IMR-90 (cell line): Measurements from ENCODE around the gene GSTO1. TPM values are rescaled to one million over a fixed set of nuclear protein-coding genes. Genes with fewer than 3 reads are reported as not detected.

Source experiments
- ATAC-seq: fragments of 200-7000 bp; cut with Tn5 transposase; 2 replicates; pipeline ENCODE4 v1.9.1; 2020; ENCODE audit warnings: low read depth, mild to moderate bottlenecking, moderate library complexity
- BruUV-seq: library from RNA; stranded (reverse); fragments of 400-500 nt; replicated peaks from 2 replicates; lab custom pipeline; 2021; lab: Mats Ljungman, UMichigan
- CTCF ChIA-PET: fragments of 300-600 bp; formaldehyde crosslinking; extraction: SDS; loops from one replicate; lab custom pipeline; 2021; ENCODE audit warnings: antibody characterized with exemption; lab: Yijun Ruan, JAX
- POLR2A ChIA-PET: fragments of 300-600 bp; sonication (Branson Sonifier 250); formaldehyde crosslinking; loops from one replicate; lab custom pipeline; 2022; ENCODE audit warnings: antibody characterized with exemption; ENCODE audit not compliant: unreplicated experiment; lab: Charles Lee
- DNase-seq: peaks from one replicate; pipeline ENCODE4 v3.0.0; 2013
- H2AFZ ChIP-seq: replicated peaks from 2 replicates; pipeline ENCODE3; 2013; ENCODE audit warnings: low read length, mild to moderate bottlenecking; ENCODE audit not compliant: poor library complexity
- H2AK5ac ChIP-seq: 2 replicates; pipeline ENCODE4 v1.6.1; 2013; ENCODE audit warnings: low read depth, low read length, inconsistent platforms
- H2AK9ac ChIP-seq: replicated peaks from 2 replicates; pipeline ENCODE3; 2013; ENCODE audit warnings: mild to moderate bottlenecking, low read depth, low read length, moderate library complexity; ENCODE audit not compliant: poor library complexity
- H2BK120ac ChIP-seq: 2 replicates; pipeline ENCODE4 v1.6.1; 2013; ENCODE audit warnings: low read depth, low read length, inconsistent platforms
- H2BK15ac ChIP-seq: 3 replicates; pipeline ENCODE4 v1.6.1; 2013; ENCODE audit warnings: low read depth, low read length, inconsistent platforms
- H2BK20ac ChIP-seq: 2 replicates; pipeline ENCODE4 v1.6.1; 2013; ENCODE audit warnings: low read depth, mild to moderate bottlenecking, inconsistent platforms, low read length, moderate library complexity
- H2BK5ac ChIP-seq: 2 replicates; pipeline ENCODE4 v1.6.1; 2013; ENCODE audit warnings: mild to moderate bottlenecking, low read depth, low read length, inconsistent platforms; ENCODE audit not compliant: poor library complexity, severe bottlenecking
- H3K14ac ChIP-seq: replicated peaks from 2 replicates; pipeline ENCODE4 v1.6.1; 2013; ENCODE audit warnings: low read depth, low read length, inconsistent platforms
- H3K18ac ChIP-seq: 2 replicates; pipeline ENCODE4 v1.6.1; 2013; ENCODE audit warnings: low read depth, low read length, control low read depth
- H3K23ac ChIP-seq: 2 replicates; pipeline ENCODE4 v1.6.1; 2013; ENCODE audit warnings: low read depth, low read length, inconsistent platforms
- H3K27ac ChIP-seq: 2 replicates; pipeline ENCODE4 v1.5.1; 2013; ENCODE audit warnings: mild to moderate bottlenecking, control low read depth, low read length; ENCODE audit not compliant: insufficient read depth
- H3K27me3 ChIP-seq: 2 replicates; pipeline ENCODE4 v1.6.1; 2013; ENCODE audit warnings: low read length; ENCODE audit not compliant: control insufficient read depth, insufficient read depth
- H3K36me3 ChIP-seq: 2 replicates; pipeline ENCODE4 v1.6.1; 2013; ENCODE audit warnings: low read length, mixed read lengths; ENCODE audit not compliant: control insufficient read depth, insufficient read depth
- H3K4ac ChIP-seq: 2 replicates; pipeline ENCODE4 v1.6.1; 2013; ENCODE audit warnings: low read depth, low read length, inconsistent platforms
- H3K4me1 ChIP-seq: 2 replicates; pipeline ENCODE4 v1.6.1; 2013; ENCODE audit warnings: low read length, mixed read lengths; ENCODE audit not compliant: control insufficient read depth, insufficient read depth
- H3K4me2 ChIP-seq: 2 replicates; pipeline ENCODE4 v1.6.1; 2013; ENCODE audit warnings: low read depth, mild to moderate bottlenecking, control low read depth, low read length, moderate library complexity
- H3K4me3 ChIP-seq: 2 replicates; pipeline ENCODE4 v1.5.1; 2013; ENCODE audit warnings: low read depth, mild to moderate bottlenecking, control low read depth, low read length, moderate library complexity; ENCODE audit not compliant: insufficient read depth
- H3K56ac ChIP-seq: 2 replicates; pipeline ENCODE4 v1.6.1; 2013; ENCODE audit warnings: low read length, inconsistent platforms; ENCODE audit not compliant: insufficient read depth; ENCODE audit errors: extremely low read depth
- H3K79me1 ChIP-seq, 2 experiments: 2 replicates each; pipeline ENCODE4 v1.6.1; 2013; ENCODE audit warnings: low read length in 2 of 2, inconsistent platforms in 1 of 2, low read depth in 1 of 2
- H3K9ac ChIP-seq: 2 replicates; pipeline ENCODE4 v1.6.1; 2013; ENCODE audit warnings: low read depth, low read length, control low read depth
- H3K9me1 ChIP-seq: 2 replicates; pipeline ENCODE4 v1.6.1; 2013; ENCODE audit warnings: low read length, inconsistent platforms; ENCODE audit not compliant: insufficient read depth
- H3K9me3 ChIP-seq: 2 replicates; pipeline ENCODE4 v1.6.1; 2013; ENCODE audit warnings: low read length; ENCODE audit not compliant: control insufficient read depth, insufficient read depth
- H4K20me1 ChIP-seq: 2 replicates; pipeline ENCODE4 v1.6.1; 2013; ENCODE audit warnings: low read length, inconsistent platforms; ENCODE audit not compliant: insufficient read depth
- H4K5ac ChIP-seq: 2 replicates; pipeline ENCODE4 v1.6.1; 2013; ENCODE audit warnings: mild to moderate bottlenecking, low read depth, low read length, control low read depth
- H4K8ac ChIP-seq, 2 experiments: 2 replicates each; pipeline ENCODE4 v1.6.1; 2013; ENCODE audit warnings: low read depth in 2 of 2, low read length in 2 of 2, control low read depth in 1 of 2, inconsistent platforms in 1 of 2
- H4K91ac ChIP-seq: 2 replicates; pipeline ENCODE4 v1.6.1; 2013; ENCODE audit warnings: low read depth, low read length, inconsistent platforms; ENCODE audit not compliant: insufficient read depth
- CHD1 ChIP-seq: IDR thresholded peaks from 2 replicates; pipeline ENCODE4 v1.6.1; 2012; ENCODE audit warnings: low read depth, low read length, improper control_type of control experiment
- FOS ChIP-seq: fragments of 150-350 bp; IDR thresholded peaks from 2 replicates; pipeline ENCODE4 v1.6.1; 2016; ENCODE audit warnings: low read depth, low read length
- POLR2A ChIP-seq: IDR thresholded peaks from 2 replicates; pipeline ENCODE4 v1.6.1; 2012; ENCODE audit warnings: mild to moderate bottlenecking, low read depth, low read length
- SMC3 ChIP-seq: fragments of 150-350 bp; IDR thresholded peaks from 2 replicates; pipeline ENCODE4 v1.6.1; 2016; ENCODE audit warnings: low read depth, mild to moderate bottlenecking, antibody characterized with exemption, low read length, moderate library complexity
- WGBS, 2 experiments: methylation state at CpG; one replicate each; pipeline versions ENCODE4 v1.1.5 to v1.1.7; 2013; ENCODE audit warnings: missing lambda C conversion rate in 2 of 2; ENCODE audit not compliant: insufficient read length in 1 of 2; ENCODE audit errors: extremely low coverage in 2 of 2; 5-methylcytosine and 5-hydroxymethylcytosine counted together
- dilution Hi-C: fragments of 300-500 bp; cut with HindIII; formaldehyde crosslinking; loops from one replicate; pipeline ENCODE4 v1.14.3; 2018; ENCODE audit warnings: low sequenced_read_pairs; ENCODE audit not compliant: unreplicated experiment
- in situ Hi-C: fragments of 300-500 bp; cut with MboI; formaldehyde crosslinking; loops from 3 replicates; pipeline ENCODE4 v1.14.3; 2019; ENCODE audit warnings: low sequenced_read_pairs, inconsistent platforms, mixed read lengths
- intact Hi-C: fragments of 100-400 bp; cut with micrococcal nuclease; formaldehyde crosslinking; loops from 2 replicates; pipeline ENCODE4 v1.10.0; 2022
- polyA plus RNA-seq, 3 experiments: library from polyadenylated mRNA; depleted of rRNA; stranded (reverse); fragments of >200 nt; gene quantifications; 2 replicates each; pipeline ENCODE4 v1.2.3, GENCODE V29; 2012; ENCODE audit warnings: low replicate concordance in 1 of 3
- total RNA-seq: library from RNA; depleted of rRNA; stranded (reverse); fragments of >200 nt; gene quantifications from 2 replicates; pipeline ENCODE4 v1.2.3, GENCODE V29; 2012

GSTO1 gene
- total and polyA plus RNA-seq, 2 of the 4 experiments (the other 2 are of a cell fraction), result 186 to 258 TPM

DNA sequence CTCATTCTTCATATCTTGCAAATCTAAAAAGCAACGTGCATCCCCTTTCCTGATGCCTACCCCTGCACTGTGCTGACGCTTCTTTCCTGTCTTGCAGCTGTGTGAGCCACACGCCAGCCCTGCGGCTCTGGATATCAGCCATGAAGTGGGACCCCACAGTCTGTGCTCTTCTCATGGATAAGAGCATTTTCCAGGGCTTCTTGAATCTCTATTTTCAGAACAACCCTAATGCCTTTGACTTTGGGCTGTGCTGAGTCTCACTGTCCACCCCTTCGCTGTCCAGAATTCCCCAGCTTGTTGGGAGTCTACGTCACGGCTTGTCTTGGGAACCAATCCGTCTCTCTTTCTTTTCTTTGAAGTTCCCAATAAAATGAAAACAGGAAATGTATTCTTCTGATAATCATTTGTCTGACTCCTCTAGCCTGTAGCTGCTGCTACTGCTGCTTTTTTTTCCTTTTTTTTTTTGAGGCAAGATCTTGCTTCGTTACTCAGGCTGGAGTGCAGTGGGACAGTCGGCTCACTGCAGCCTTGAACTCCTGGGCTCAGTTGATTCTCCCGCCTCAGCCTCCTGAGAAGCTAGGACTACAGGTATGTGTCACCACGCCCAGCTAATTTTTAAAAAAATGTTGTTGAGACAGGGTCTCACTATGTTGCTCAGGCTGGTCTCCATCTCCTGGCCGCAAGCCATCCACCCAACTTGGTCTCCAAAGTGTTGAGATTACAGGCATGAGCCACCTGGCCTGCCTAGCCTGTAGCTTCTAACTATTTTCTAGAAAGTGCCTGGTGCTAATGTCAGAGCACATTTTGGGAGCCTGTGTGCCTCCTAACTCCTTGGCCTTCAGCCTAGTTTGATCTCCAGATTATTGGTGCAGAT lies 44.6 kb downstream of the GSTO1 start:
- H3K4me3 ChIP-seq, result peak overlapping the region; percentile 13; the same call in 1 of the 2 replicates
- intact Hi-C loops (no loop called here), dilution Hi-C loops (no loop called here), in situ Hi-C loops (no loop called here)
- peak overlapping the region; percentile 80 for H4K91ac ChIP-seq
- peak overlapping the region; percentile 95 for H2BK5ac ChIP-seq
- H3K23ac ChIP-seq, result peak overlapping the region; percentile 91
- 0 out of 2 replicates have a peak, but pooled peaks cover 25% of the 10 kb centered on the region for H3K9me1 ChIP-seq
- H3K4ac ChIP-seq, result peak overlapping the region; percentile 95
- peak overlapping the region; percentile 93 for H3K14ac ChIP-seq
- peak overlapping the region; percentile 94 for H2AK5ac ChIP-seq
- H2AFZ ChIP-seq, result peak overlapping the region; percentile 76
- H2BK20ac ChIP-seq, result peak overlapping the region; percentile 92
- H3K9me3 ChIP-seq, result no peaks in the 10 kb centered on the region
- H3K36me3 ChIP-seq, result no peaks in the 10 kb centered on the region
- peak; percentile 94 for DNase-seq
- peak overlapping the region; percentile 75 for H3K4me2 ChIP-seq
- H3K56ac ChIP-seq, result peak overlapping the region; percentile 81
- H3K9ac ChIP-seq, result peak overlapping the region; percentile 56
- peak overlapping the region; percentile 78 for H3K18ac ChIP-seq
- H3K27ac ChIP-seq, result peak overlapping the region; percentile 84
- peak overlapping the region; percentile 77 for H4K5ac ChIP-seq
- H4K20me1 ChIP-seq, result peaks cover 9% of the 10 kb centered on the region
- 53% methylated on average over 3 of the region's 13 CpGs; no CpG with 5 or more reads in 1 of the 2 experiments for WGBS, 2 experiments
- TF ChIP-seq CHD1 (peak; percentile 54; the same call in 1 of the 2 replicates), POLR2A (peak; percentile 65), SMC3 (no peak), FOS (peak; percentile 11; the same call in 1 of the 2 replicates)
- TSS peak; percentile 79 for BruUV-seq
- H2AK9ac ChIP-seq, result peak overlapping the region; percentile 45
- ChIA-PET CTCF (interaction anchor here (0.6 to 3.0 kb wide), 7 partner anchors 10 to 96 kb away, joined by 3 to 14 read pairs (median 5); no protein-coding TSS in a partner anchor), POLR2A (interaction anchor here (0.6 kb wide), 1 partner anchor 39 kb away, joined by 3 read pairs; no protein-coding TSS in a partner anchor)
- peak overlapping the region; percentile 68; the same call in 2 of the 3 replicates for H2BK15ac ChIP-seq
- H3K27me3 ChIP-seq, result no peaks in the 10 kb centered on the region
- H3K4me1 ChIP-seq, result peaks cover 30% of the 10 kb centered on the region
- H4K8ac ChIP-seq, result peak overlapping the region; percentile 48 to 88
- ATAC-seq, result peak; percentile 40
- peak overlapping the region; percentile 97 for H2BK120ac ChIP-seq
- H3K79me1 ChIP-seq, result peaks cover 0 to 19% of the 10 kb centered on the region in 2 experiments; a peak in 2 of 4 replicates
